NCI-H2196 (cell line): Measurements from ENCODE around the gene CCDC200.
"Not testable (repeated sequence)": the region's sequence is repeated elsewhere in the genome, so short reads cannot be mapped to it uniquely, and the experiment has no call there.

Experiments
- DNase-seq: peaks from one replicate; lab custom pipeline; 2025; ENCODE audit not compliant: unreplicated experiment; lab: John Stamatoyannopoulos, UW

The CCDC200 gene

GRCh38 chr17:43216762-43217613 is 11.4 kb downstream of the CCDC200 start:
- DNase-seq = no peak

- DNase-seq = no peak
These were observed 12.1 kb downstream of the CCDC200 start for GRCh38 chr17:43216369-43216761.

GRCh38 chr17:43215341-43215740 is 13.1 kb downstream of the CCDC200 start:
- no peak for DNase-seq

- no peak for DNase-seq
These were observed 14.9 kb downstream of the CCDC200 start for GRCh38 chr17:43213545-43213944.

- no peak for DNase-seq
These were observed 15.6 kb downstream of the CCDC200 start for GRCh38 chr17:43212641-43213490.

GRCh38 chr17:43211480-43212402 is 16.7 kb downstream of the CCDC200 start, which contains the start of gene TMEM106A:
Gene TMEM106A (plus strand): TSS chr17:43211875. CDS start chr17:43213042, 1,167 bp downstream.
- DNase-seq = no peak

GRCh38 chr17:43211123-43211479 is 17.3 kb downstream of the CCDC200 start:
- no peak for DNase-seq

GRCh38 chr17:43210576-43210975 is 17.8 kb downstream of the CCDC200 start:
- DNase-seq = no peak

- DNase-seq = not testable (repeated sequence)
These were observed 25.4 kb downstream of the CCDC200 start for GRCh38 chr17:43203013-43203412.

GRCh38 chr17:43200127-43200526 is 28.3 kb downstream of the CCDC200 start:
- no peak for DNase-seq

GRCh38 chr17:43199633-43200032 is 28.8 kb downstream of the CCDC200 start:
- DNase-seq = no peak

GRCh38 chr17:43193251-43193650 is 35.2 kb downstream of the CCDC200 start:
- DNase-seq = no peak

GRCh38 chr17:43186656-43187055 is 41.8 kb downstream of the CCDC200 start:
- not testable (repeated sequence) for DNase-seq

- DNase-seq = no peak
These were observed 44.5 kb downstream of the CCDC200 start for GRCh38 chr17:43183921-43184320.

GRCh38 chr17:43176119-43176570 is 52.3 kb downstream of the CCDC200 start:
- DNase-seq = no peak

GRCh38 chr17:43175213-43176118 is 53.0 kb downstream of the CCDC200 start:
- no peak for DNase-seq

GRCh38 chr17:43171586-43172487 is 56.6 kb downstream of the CCDC200 start:
- peak; percentile 2 for DNase-seq
